Left lobe of liver (tissue), 2 donors: Measurements from ENCODE around the gene ACOT12. TPM values are rescaled to one million over a fixed set of nuclear protein-coding genes. Genes with fewer than 3 reads are reported as not detected.

ENCODE experiments used
- ATAC-seq: fragments of 200-7000 bp; cut with Tn5 transposase; one replicate; pipeline ENCODE4 v1.9.1; 2020; ENCODE audit warnings: mild to moderate bottlenecking, moderate library complexity
- DNase-seq: peaks from one replicate; pipeline ENCODE4 v3.0.0-alpha.2; 2020; ENCODE audit warnings: low spot score
- total RNA-seq: library from RNA; stranded (reverse); gene quantifications from one replicate; pipeline ENCODE4 v1.2.1, GENCODE V29; 2021
- donor health status: DM: no; HTN: no; CAD: no; lungs with moderate emphysema.
- donor health status: DM: no; HTN: yes; CAD: no.

Gene ACOT12
- total RNA-seq, 1 donor from 2014 or later: 51.6 TPM

DNA sequence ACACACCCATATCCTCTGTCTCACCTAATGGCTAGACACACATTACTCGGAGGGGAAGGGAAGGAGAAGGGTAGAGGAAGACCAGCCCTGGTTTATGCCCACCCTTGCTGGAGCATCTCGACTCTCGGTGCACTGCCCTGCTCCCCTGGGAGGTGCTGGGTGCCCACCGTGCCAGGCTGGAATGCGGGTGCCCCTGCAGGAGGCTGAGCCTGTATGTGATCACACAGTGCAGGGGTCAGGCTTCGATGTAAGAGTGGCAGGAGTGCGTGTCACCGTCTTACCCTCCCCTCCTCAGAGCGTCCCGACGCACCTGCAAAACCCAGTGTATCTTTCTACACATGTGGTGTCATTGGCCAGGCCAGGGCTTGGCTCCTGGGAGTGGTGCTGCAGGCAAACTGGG, 7.3 kb upstream of the ACOT12 start:
- DNase-seq (no peak), ATAC-seq (no peak)

DNA sequence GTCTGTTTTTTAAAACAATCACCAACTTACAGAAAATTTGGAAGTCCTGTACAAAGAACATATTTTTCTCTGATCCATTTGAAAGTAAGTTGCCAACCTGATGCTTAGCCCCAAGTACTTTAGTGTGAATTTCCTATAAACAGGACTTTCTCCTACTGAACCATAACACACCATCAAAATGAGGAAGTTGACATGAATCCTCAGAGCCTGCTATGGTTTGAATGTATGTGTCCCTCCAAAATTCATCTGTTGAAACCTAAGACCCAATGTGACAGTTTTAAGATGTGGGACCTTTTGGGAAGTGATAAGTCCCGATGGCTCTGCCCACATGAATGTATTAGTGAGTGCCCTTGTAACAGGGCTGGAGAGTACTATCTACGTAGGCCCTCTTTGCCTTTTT, 6.4 kb upstream of the ACOT12 start:
- ATAC-seq (no peak), DNase-seq (no peak)

DNA sequence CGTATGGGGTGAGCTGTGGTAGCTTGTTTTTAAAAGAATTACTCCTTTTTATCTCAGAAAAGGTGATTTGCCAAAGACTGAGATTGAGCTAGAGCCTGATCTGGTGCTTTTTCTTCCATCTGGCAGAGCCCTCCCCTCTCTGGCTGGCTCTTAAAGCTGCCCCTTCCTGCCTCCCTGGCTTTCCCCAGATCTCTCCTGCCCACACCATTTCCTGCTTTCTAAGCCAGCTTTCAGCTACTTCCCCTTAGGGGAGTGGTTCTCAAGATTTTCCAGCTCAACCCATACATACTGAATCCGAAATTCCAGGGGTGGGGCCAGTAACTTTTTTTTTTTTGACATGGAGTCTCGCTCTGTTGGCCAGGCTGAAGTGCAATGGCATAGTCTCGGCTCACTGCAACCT, 4.8 kb upstream of the ACOT12 start:
- ATAC-seq: no peak

DNA sequence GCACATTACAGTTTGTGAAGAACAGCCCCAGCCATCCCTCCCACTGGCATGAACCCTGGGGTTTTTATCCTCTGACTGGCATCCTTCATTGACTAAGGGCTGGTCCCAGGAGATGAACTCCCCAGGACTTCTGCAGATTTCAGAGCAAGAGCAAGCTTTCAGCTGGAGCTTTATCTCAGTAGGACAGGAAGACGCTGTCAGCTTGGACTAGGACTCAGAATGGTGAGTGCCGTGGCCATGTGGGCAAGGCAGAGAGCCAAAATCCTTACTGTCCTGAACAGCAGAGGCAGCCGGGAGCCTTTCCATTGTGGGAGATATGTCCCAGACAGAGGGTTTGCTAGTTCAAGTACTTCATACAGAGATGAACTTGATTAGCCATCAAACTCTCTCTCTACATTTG, 3.2 kb upstream of the ACOT12 start:
- peak; percentile 71 for DNase-seq
- ATAC-seq: peak; percentile 48

More for the DNA sequence above, 4.8 kb upstream of the ACOT12 start:
- no peak for DNase-seq

DNA sequence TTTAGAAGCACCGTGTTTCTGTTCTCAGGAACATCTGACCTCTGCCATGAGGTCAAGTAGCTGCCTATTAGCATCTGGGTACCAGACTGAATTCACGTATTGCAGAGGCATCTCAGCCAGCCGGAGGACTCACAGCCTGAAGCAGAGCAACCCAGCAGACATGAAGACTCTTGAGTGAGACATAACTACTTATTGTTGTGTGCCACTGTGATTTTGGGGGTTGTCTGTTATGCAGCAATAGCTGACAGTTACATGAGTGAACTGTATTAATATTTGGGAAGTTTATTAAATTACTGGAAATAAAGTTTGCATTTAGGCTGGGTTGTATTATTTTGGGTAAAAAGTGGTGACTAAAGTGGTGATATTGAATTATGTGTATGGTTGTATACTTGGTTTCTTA, 1.3 kb upstream of the ACOT12 start:
- no peak for ATAC-seq

DNA sequence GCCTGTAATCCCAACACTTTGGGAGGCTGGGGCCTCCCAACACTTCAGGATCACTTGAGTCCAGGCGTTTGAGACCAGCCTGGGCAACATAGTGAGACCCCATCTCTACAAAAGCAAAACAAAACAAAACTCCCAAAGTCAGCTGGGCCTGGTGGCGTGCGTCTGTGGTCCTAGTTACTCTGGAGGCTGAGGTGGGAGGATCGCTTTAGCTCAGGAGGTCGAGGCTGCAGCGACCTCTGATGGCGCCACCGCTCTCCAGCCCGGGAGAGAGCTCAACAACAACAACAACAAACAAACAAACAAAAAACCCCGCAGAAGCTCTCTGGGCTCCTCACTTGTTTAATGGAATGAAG, 528 bp downstream of the ACOT12 start:
- ATAC-seq (peak; percentile 58), DNase-seq (no peak)

More for the DNA sequence above, 1.3 kb upstream of the ACOT12 start:
- DNase-seq: no peak

DNA sequence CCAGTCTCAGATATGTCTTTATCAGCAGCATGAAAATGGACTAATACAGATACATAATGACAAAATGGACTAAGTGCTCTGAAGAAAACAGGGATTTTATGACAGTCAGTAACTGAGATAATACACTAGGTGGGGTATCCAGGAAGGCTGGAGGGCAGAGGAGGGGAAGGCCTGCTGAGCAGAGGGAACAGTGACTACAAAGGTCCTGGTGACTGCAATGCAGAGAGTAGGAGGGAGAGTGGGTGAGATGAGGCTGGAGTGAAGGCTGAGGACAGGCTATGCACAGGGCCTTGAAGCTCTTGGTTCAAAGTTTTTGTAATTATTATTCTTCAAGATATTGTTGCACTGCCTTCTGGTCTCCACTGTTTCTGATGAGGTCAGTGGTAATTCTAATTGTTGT, 4.9 kb downstream of the ACOT12 start:
- ATAC-seq: no peak

DNA sequence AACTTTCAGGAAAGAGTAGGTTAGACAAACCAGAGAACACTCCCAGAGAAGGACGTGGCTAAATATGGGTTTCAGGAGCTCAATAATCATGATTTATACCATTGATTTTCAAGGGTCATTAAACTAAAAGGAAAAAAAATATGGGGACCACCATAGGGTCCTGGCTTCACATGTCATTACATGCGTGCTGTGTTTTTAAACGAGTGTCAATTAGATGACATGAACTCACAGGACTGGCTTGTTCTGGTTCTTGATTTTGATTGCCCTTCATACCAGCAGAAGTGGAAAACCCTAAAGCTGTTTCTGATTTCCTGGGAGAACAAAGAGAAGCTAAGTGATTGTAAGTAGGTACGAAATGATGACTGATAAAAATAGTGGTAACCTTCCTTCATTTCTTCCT, 5.8 kb downstream of the ACOT12 start:
- no peak for ATAC-seq
- DNase-seq: no peak

More for the DNA sequence above, 4.9 kb downstream of the ACOT12 start:
- no peak for DNase-seq

DNA sequence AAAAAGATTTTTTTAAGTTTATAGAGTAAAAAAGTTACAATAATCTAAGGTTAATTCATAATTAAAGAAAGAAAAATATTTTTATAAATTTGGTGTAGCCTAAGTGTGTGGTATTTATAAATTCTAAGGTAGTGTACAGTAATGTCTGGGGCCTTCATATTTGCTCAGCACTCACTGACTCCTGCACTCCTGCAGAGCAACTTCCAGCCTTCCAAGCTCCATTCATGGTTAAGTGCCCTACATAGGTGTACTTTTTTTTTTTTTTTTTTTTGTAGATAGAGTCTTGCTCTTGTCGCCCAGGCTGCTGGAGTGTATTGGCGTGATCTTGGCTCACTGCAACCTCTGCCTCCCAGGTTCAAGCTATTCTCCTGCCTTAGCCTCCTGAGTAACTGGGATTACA, 10.1 kb downstream of the ACOT12 start:
- no peak for DNase-seq
- no peak for ATAC-seq

DNA sequence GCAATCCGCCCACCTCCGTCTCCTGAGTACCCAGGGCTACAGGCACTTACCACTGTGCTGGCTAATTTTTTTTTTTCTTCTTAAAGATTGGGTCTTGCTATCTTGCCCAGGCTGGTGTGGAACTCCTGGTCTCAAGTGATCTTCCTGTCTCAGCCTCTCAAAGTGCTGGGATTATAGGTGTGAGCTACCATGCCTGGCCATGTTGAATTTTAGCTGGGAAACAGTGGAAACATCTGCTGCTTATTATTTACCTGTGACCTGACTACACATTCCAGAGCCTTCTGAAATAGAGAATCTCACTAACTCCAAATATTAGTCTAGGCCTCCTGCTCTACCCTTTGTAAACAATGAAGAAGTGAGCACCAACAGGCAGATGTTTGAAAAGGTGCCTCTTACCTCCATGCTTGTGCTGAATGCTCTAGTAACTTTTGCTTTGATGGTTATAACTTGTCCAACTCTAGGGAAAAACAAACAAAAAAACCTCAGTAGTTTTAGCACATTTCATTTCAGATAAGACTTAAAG, 22.5 kb downstream of the ACOT12 start:
- no peak for DNase-seq

DNA sequence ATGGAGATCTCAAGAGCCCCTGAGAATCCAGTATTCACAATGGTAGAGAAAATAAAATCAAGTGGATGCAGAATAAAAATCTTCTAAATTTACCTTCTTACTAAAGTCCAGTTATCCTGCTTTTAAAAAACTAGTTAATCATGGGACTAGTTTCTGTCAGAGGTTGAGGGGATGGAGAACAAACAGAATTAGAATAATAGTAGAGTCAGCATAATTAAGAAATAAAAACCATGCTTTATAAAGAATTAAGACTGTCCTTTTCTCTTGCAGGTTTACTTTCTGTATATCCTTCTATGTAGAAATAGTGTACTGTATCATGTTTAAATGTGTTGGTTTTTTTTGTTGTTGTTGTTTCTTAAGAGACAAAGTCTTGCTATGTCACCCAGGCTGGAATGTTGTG, 23.0 kb downstream of the ACOT12 start:
- DNase-seq: no peak
- no peak for ATAC-seq

More for the DNA sequence above, 22.5 kb downstream of the ACOT12 start:
- peak; percentile 73 for ATAC-seq

DNA sequence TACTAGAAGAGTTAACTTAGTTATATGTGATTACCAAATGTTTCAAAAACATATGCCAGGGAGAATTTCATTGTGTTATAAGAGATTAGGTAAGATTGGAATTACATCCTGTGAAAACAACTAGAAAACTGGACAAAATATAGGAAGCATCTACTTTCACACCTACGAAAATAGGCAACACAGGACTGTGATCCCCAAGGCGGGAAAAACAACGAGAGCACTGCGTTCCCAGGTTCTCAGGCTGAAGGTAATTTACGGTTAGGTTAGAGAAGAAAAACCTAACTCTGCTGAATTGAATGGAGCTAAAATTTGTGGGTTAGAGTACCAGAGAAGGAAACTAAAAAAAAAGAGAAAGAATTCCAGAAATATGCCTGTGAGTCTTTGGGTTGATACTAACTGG, 28.4 kb downstream of the ACOT12 start:
- DNase-seq (no peak), ATAC-seq (no peak)

DNA sequence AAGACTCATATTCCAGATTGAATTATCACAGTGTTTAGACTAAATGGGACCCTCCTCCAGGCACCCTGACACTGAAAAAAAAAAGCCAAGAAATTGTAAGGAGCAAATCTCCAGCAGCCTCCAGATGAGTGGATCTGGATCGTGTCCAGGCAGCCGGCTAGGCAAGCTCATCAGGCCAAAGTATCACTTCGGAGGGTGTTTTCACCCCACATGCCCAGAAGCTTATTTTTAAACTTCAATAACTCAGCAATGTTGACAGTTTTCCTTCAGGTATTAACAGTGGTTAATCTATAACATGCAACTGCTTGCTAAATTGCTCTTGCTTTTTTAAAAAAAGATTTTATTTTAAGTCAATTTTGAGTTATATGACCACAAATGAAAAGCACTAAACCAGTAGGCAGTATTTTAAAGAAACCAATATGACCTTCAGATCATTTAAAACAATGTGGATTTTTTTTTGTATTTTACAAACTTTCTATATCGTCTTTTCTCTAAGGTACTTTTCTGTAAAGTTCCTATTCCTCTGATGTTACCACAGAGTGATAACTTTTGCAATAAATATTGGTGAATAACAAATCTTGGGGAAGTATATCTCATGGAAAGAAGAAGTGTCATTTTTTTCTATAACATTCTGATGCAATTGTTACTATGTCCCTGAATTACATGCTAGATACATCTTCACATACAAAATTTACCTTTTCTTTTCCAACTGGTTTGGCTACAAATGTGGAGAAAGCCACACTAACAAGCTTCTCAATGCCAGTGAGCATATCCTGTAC, 30.7 kb downstream of the ACOT12 start:
- DNase-seq (peak; percentile 77), ATAC-seq (peak; percentile 70)

DNA sequence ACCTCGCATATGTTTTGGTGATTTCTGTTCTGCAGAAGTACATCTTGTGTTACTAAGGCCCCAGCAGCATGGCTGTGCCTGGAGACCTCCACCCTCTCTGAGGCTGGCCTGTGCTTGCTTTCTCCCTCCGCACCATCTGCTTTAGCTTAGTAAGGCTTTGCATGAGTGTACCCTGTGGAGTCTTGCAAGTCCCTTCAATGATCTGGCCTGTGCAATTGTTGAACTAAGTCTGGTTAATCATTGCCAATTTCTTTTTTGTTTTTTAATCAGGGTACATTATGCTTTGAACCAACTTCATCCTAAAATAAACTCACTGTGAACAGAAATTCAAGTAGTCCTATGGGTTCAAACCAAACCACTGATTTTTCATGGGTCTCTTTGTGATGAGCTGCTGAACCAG, 32.3 kb downstream of the ACOT12 start:
- no peak for DNase-seq
- ATAC-seq: peak; percentile 70

DNA sequence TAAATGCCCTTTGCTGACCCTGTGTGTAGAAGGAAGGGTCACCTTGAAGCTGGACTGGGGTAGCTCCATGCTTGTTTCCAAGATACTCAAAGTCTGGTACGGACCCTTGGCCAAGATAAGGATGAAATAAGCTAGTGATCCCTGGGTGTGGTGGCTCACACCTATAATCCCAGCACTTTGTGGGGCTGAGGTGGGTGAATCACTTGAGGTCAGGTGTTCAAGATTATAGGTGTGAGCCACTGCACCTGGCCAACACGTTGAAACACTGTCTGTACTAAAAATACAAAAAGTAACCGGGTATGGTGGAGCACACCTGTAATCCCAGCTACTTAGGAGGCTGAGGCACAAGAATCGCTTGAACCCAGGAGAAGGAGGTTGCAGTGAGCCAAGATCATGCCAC, 33.3 kb downstream of the ACOT12 start:
- DNase-seq (no peak), ATAC-seq (no peak)

DNA sequence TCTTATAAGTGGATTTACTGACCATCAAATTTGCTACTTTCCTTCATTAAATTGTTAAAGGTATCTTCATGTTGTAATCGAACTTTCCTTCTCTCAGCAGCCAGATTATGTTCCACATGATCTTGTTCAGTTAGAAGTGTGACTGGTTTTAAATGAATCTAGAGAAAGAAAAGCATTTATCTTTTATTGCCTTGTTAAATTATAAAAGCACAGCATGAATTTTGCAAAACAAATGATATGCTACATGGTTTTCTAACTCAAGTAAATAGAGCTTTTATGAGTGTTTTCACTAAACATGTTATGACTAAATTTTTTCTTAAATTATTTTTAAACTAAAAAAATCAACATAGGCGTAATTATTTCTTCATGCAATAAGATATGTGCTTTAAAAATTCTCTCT, 34.1 kb downstream of the ACOT12 start:
- DNase-seq (no peak), ATAC-seq (no peak)

DNA sequence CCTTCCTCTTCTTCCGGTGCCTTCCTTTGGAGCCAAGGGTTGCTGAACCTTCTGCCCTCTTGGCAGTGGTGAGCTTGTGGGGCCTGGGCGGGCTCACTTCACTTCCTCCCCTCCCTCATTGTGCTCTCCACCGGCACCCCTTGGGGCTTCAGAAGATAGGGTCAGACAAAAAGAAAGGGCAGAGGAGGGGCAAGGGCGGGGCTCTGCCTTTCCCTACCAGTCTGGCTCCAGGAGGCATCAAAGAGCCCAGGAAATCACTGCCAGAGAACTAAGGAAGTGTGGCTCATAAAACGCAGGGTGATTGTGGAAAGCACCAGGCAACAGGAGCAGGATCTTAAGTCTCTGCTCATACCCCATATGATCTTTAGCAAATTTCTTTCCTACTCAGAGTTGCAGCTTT, 34.8 kb downstream of the ACOT12 start:
- DNase-seq (no peak), ATAC-seq (no peak)

DNA sequence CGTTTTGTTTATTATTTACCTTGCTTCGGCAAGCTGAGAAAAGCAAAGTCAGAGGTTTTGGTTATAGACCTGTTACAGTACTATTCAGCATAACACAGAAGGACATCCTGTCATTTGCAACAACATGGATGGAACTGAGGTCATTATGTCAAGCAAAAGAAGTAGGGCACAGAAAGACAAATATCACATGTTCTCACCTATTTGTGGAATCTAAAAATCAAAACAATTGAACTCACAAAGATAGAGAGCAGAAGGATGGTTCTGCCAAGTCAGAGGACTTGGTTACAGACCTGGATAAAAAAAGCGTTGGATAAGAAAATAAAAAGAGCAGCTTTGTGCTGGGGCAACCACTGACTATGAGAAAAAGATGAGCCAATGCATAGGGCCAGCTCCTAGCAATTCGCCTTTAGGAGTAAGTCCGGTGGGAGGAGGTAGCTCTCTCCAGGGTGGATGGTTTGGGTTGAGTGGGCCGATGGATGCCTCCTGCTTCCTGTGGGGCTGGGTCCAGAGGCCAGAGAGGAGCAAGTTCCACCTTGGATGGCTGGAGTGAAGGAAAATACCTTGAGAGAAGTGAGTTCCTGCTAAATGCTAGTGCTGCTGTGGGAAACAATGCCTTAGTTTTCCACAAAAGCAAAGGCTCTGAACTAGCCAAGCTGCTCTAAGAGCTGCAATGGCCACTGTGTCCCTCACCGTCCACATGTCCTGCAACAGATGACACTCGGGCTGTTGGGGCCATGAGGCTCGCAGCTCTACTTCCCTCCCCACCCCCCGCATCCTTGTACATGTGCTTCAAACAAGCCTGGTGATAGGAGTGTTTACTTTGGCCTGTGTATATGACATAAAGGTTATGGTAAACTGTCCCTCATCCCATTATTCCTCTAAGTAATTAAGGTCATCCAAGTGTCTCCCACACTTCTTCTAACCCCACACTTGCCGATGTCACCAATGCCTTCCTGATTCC, 38.4 kb downstream of the ACOT12 start:
- DNase-seq: peak; percentile 74
- peak; percentile 63 for ATAC-seq

DNA sequence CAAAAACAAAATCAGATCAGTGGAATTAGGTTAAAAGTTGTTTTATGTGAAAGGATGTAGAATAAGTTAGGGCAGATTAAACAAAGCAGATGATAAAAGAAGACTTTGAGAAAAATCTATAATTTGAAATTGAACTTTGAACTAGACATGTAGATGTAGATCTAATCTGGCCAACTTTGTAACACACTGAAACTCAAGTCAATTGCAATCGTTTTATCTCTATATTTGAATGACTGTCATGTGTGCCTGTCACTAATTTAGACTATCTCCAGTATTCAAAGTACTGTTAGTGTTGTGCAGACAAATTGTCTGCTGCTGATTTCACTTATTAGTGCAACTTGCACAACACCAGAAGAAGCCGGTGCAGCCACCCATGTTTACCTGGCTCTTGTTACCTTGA, 39.8 kb downstream of the ACOT12 start:
- ATAC-seq (peak; percentile 9), DNase-seq (no peak)

DNA sequence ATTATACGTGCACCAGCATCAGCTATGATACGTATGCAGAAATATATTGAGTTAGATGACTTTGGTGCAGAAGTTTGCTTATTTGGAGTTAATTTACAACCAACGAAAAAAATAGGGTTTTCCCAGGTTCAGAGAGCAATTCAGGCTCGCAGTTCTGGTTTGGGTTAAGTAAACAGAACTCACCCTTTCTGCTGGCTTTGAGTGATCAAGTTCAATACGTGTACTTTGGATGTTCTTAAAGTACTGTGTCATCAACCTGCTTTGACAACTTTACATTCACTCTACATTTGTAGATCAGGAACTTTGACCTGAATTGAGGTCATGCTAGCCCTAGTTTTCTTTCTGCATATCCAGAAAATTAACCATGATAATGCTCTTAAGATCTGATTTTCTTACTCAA, 40.7 kb downstream of the ACOT12 start:
- DNase-seq: no peak
- peak; percentile 71 for ATAC-seq

DNA sequence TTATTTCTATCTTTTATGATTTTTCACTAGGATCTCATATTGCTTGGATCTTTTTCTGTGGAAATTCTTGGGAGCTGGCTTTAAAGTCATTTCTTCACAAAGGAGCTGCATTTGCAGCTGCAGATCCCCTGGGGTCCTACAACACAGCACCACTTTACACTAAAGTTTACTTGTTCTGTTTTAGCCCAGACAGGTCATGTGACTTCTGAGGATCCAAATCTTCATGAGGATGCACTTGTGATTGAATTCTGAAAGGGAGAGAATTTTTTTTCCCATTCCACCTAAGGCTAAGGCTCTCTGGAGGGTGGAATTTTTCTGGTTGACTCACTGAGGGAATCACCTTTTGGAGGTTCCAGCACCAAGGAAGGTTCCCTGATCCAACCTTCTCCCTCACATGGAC, 43.4 kb downstream of the ACOT12 start:
- ATAC-seq: no peak
- no peak for DNase-seq

DNA sequence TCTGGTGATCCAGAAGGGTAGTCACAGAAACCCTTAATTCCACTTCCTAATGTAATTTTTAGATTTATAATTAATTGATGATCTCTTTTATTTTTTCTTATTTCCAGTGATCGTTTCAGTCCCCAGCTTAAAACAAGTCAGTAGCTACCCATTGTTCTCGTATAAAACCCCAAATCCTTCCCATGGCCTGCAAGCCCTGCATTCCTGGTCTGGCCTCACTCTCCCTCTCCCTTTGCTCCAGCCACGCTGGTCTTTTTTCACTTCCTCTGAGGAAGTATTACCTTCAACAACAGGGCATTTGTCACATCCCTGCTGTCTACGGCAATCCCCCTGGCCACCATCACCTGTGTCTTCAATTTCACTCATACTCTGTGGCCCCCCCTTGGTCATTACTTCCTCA, 44.8 kb downstream of the ACOT12 start:
- ATAC-seq (no peak), DNase-seq (no peak)
